Gastroesophageal sphincter (tissue), 4 donors: ENCODE results near the gene RERE. TPM values are rescaled to one million over a fixed set of nuclear protein-coding genes. Genes with fewer than 3 reads are reported as not detected.
A peak's percentile ranks its signal among the peaks of the same experiment; 100 is the strongest.

Source experiments
- ATAC-seq: fragments of 150-250 bp; one replicate; pipeline ENCODE4 v1.9.1; 2016; ENCODE audit warnings: mild to moderate bottlenecking, moderate library complexity
- H3K27ac ChIP-seq, 4 donors: fragments of 200-600 bp; sonication (generic) in 3 of 4; 1 replicate in 3 of 4; 2 replicates in 1 of 4; pipeline ENCODE4 v1.5.1; 2016 to 2019
- H3K27me3 ChIP-seq: fragments of 200-600 bp; sonication (generic); one replicate; pipeline ENCODE4 v1.5.1; 2019
- H3K36me3 ChIP-seq, 2 donors: fragments of 200-600 bp; sonication (generic); one replicate each; pipeline ENCODE4 v1.5.1; 2019; ENCODE audit warnings: control low read depth in 1 of 2
- H3K4me1 ChIP-seq, 3 donors: fragments of 200-600 bp; sonication (generic); 1 replicate in 2 of 3; 2 replicates in 1 of 3; pipeline ENCODE4 v1.5.1; 2016 to 2019; ENCODE audit warnings: control low read depth in 2 of 3
- H3K4me3 ChIP-seq, 2 donors: fragments of 200-600 bp; sonication (generic); one replicate each; pipeline ENCODE4 v1.5.1; 2019; ENCODE audit warnings: mild to moderate bottlenecking in 1 of 2, moderate library complexity in 1 of 2
- H3K9me3 ChIP-seq, 3 donors: fragments of 200-600 bp; sonication (generic); one replicate each; pipeline ENCODE4 v1.5.1; 2017 to 2019; ENCODE audit warnings: control low read depth in 2 of 3
- CTCF ChIP-seq, 4 experiments: fragments of 200-600 bp in 2 of 4; fragments of 450-650 bp in 2 of 4; sonication (generic) in 1 of 4; IDR thresholded peaks; one replicate each; pipeline ENCODE4 v1.5.1; 2017 to 2019; ENCODE audit warnings: antibody characterized with exemption in 4 of 4, mild to moderate bottlenecking in 2 of 4, moderate library complexity in 2 of 4
- EP300 ChIP-seq: sonication (generic); formaldehyde crosslinking; IDR thresholded peaks from one replicate; pipeline ENCODE4 v1.6.1; 2017; ENCODE audit warnings: antibody characterized with exemption, mild to moderate bottlenecking
- POLR2A ChIP-seq, 2 donors: fragments of 450-650 bp; IDR thresholded peaks; one replicate each; pipeline ENCODE4 v1.6.1; 2017; ENCODE audit warnings: antibody characterized with exemption in 2 of 2, mild to moderate bottlenecking in 2 of 2, moderate library complexity in 1 of 2
- POLR2AphosphoS5 ChIP-seq: sonication (generic); formaldehyde crosslinking; IDR thresholded peaks from one replicate; pipeline ENCODE4 v1.6.1; 2017; ENCODE audit warnings: antibody characterized with exemption
- WGBS, 2 donors: methylation state at CpG; one replicate each; pipeline ENCODE4 v1.1.5; 2018; ENCODE audit warnings: low coverage in 1 of 2; 5-methylcytosine and 5-hydroxymethylcytosine counted together
- total RNA-seq, 4 donors: library from RNA; depleted of rRNA; stranded (reverse); fragments of >200 nt; gene quantifications; one replicate each; pipeline ENCODE4 v1.1.0, GENCODE V29; 2016

RERE gene
- total RNA-seq, 4 donors from 2014 or later = 112 to 212 (median 139) TPM

DNA sequence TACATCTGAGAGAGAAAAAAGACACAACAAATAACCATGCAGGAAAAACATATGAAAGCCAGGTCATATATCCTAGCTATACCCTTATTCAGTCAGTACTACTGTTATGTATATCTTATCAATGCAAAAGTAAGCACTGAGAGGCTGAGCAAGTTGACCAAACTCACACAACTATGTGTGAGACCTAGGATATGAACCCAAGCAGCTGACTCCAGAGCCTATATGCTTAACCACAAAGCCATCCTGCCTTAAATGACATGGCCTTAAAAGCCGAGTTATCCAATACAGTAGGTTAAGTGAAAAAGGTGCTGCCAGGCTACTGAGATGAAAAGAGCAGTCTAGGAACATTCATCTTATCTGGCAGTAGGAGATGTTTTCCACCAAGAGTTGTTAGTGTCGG is 151.6 kb downstream of the RERE start:
- Histone ChIP-seq H3K27ac (peak overlapping the region in 2 of 4 donors; percentile 4 to 14), H3K9me3 (no peaks in the 10 kb centered on the region), H3K36me3 (no peaks in the 10 kb centered on the region), H3K4me1 (peaks cover 29 to 97% (median 53%) of the 10 kb centered on the region in 3 donors), H3K27me3 (no peaks in the 10 kb centered on the region), H3K4me3 (no peak overlapping the region)
- ATAC-seq = no peak
- TF ChIP-seq EP300 (no peak), POLR2AphosphoS5 (no peak), CTCF (IDR thresholded peaks at IDR 0.05) (no peak), POLR2A (IDR thresholded peaks at IDR 0.05) (no peak)
- WGBS, 2 donors = 41 to 46% methylated on average over 2 of the region's 2 CpGs

GRCh38 chr1:8664887-8665286 is 152.6 kb downstream of the RERE start:
- Histone ChIP-seq H3K4me1 (peaks cover 21 to 97% (median 53%) of the 10 kb centered on the region in 3 donors), H3K36me3 (no peaks in the 10 kb centered on the region), H3K4me3 (no peak overlapping the region), H3K27ac (no peak overlapping the region), H3K9me3 (no peaks in the 10 kb centered on the region), H3K27me3 (no peaks in the 10 kb centered on the region)
- no peak for ATAC-seq
- WGBS, 2 donors = 85 to 91% methylated on average over 3 to 4 of the region's 4 CpGs
- TF ChIP-seq EP300 = no peak
- TF ChIP-seq POLR2A (IDR thresholded peaks at IDR 0.05) = no peak
- no peak for TF ChIP-seq CTCF (IDR thresholded peaks at IDR 0.05)
- no peak for TF ChIP-seq POLR2AphosphoS5

DNA sequence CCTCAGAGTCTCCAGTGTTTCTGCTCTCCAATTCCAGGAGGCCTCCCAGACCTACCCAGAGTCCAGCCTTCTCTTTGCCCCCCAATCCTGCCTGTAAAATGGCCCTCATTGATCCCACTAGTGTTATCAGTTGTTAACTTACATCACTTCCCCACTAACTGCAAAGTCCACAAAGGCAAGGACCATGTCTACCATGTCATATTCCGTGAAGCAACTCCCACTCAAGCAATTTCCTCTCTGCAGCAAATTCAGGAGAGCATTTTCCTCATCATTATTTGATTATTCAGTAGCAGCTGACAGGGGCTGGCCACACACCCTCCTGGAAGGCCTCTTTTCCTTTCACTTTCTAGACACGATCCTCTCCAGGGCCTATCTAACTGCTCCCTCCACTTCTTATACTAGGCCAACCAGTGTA is 153.5 kb downstream of the RERE start:
- WGBS, 2 donors = 13 to 25% methylated on average over 2 of the region's 2 CpGs
- Histone ChIP-seq H3K27me3 (no peaks in the 10 kb centered on the region), H3K9me3 (no peaks in the 10 kb centered on the region), H3K36me3 (no peaks in the 10 kb centered on the region), H3K4me3 (no peak overlapping the region), H3K4me1 (peaks cover 21 to 98% (median 48%) of the 10 kb centered on the region in 3 donors), H3K27ac (peak overlapping the region in 2 of 4 donors; percentile 35)
- TF ChIP-seq CTCF (IDR thresholded peaks at IDR 0.05) (no peak), EP300 (no peak), POLR2AphosphoS5 (no peak), POLR2A (IDR thresholded peaks at IDR 0.05) (no peak)
- ATAC-seq = peak; percentile 53

GRCh38 chr1:8663090-8663802 is 154.2 kb downstream of the RERE start:
- 80 to 97% methylated on average over 4 of the region's 4 CpGs for WGBS, 2 donors
- Histone ChIP-seq H3K27ac (peak overlapping the region in 2 of 4 donors; percentile 35), H3K4me1 (peaks cover 21 to 97% (median 46%) of the 10 kb centered on the region in 3 donors), H3K27me3 (no peaks in the 10 kb centered on the region), H3K4me3 (no peak overlapping the region), H3K36me3 (no peaks in the 10 kb centered on the region), H3K9me3 (no peaks in the 10 kb centered on the region)
- ATAC-seq = no peak
- TF ChIP-seq POLR2AphosphoS5 (no peak), POLR2A (IDR thresholded peaks at IDR 0.05) (no peak)

DNA sequence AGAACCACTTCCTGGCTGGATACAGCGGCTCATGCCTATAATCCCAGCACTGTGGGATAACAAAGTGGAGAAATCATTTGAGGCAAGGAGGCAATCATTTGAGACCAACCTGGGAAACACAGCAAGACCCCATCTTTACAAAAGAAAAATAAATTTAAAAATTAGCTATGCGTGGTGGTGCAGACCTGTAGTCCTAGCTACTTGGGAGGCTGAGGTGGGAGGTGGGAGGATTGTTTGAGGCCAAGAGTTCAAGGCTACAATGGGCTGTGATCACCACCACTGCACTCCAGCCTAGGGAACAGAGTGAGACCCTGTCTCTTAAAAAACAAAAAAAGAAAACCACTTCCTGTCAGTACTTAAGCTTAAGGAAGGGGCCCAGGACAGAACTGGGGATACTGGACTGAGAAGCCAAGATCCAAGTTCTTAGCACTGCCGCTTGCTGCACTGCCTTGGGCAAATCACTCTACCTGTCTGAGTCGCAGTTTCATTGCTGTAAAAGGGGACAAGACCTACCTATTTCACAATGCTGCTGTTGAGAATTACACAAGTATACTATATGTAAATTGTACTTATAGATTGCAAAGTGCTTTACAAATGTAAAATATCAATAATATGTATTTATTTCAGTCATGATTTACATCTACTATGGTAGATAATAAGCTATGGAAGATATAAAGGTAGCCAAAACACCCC is 154.9 kb downstream of the RERE start:
- Histone ChIP-seq H3K36me3 (no peaks in the 10 kb centered on the region), H3K4me3 (no peak overlapping the region), H3K9me3 (no peaks in the 10 kb centered on the region), H3K27me3 (no peaks in the 10 kb centered on the region), H3K27ac (peak overlapping the region in 2 of 4 donors; percentile 69 to 73), H3K4me1 (peaks cover 21 to 90% (median 38%) of the 10 kb centered on the region in 3 donors)
- WGBS, 2 donors = 91 to 96% methylated on average over 2 to 4 of the region's 4 CpGs
- TF ChIP-seq EP300 (no peak), POLR2AphosphoS5 (no peak), CTCF (IDR thresholded peaks at IDR 0.05) (no peak), POLR2A (IDR thresholded peaks at IDR 0.05) (no peak)
- no peak for ATAC-seq
